ENCODE data around the gene SHC2. TPM values are rescaled to one million over a fixed set of nuclear protein-coding genes. Genes with fewer than 3 reads are reported as not detected.

The SHC2 gene
- total and polyA plus RNA-seq, 9 of the 15 experiments (the other 6 are each of a cell fraction or from before 2014, with no cell fraction given) = 0.14 to 0.36 (median 0.17) TPM; not detected in 5

- TF ChIP-seq GTF3C2 (IDR thresholded peaks at IDR 0.05; ENCODE audit: borderline replicate concordance, extremely low read depth, insufficient read length) = no peak
- TF ChIP-seq, protein P1, sequence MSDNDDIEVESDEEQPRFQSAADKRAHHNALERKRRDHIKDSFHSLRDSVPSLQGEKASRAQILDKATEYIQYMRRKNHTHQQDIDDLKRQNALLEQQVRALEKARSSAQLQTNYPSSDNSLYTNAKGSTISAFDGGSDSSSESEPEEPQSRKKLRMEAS (CRISPR knock-in tag; IDR thresholded peaks at IDR 0.05) = 0 out of 2 replicates have a peak, but pooled peaks have one; percentile 28
- TF ChIP-seq MBD1 (CRISPR knock-in tag; IDR thresholded peaks at IDR 0.05) = peak; percentile 59; the same call in 1 of the 2 replicates
- TF ChIP-seq MGA (IDR thresholded peaks at IDR 0.05) = peak; percentile 94
- no peak for TF ChIP-seq RBM34 (IDR thresholded peaks at IDR 0.05; ENCODE audit: borderline replicate concordance, insufficient read depth, low read length)
- no peak for TF ChIP-seq BRD4 (IDR thresholded peaks at IDR 0.05)
- TF ChIP-seq E2F3 (CRISPR knock-in tag; IDR thresholded peaks at IDR 0.05) = peak; percentile 52; the same call in 1 of the 2 replicates
- no peak for TF ChIP-seq C11orf30 (IDR thresholded peaks at IDR 0.05; ENCODE audit: low read depth)
- TF ChIP-seq ZNF668 (CRISPR knock-in tag; IDR thresholded peaks at IDR 0.05) = no peak
- no peak for TF ChIP-seq SRSF1 (IDR thresholded peaks at IDR 0.05; ENCODE audit: low read depth, low read length)
- TF ChIP-seq ZC3H4 (CRISPR knock-in tag; IDR thresholded peaks at IDR 0.05; ENCODE audit: borderline replicate concordance) = no peak
Observed at GRCh38 chr19:491146-491741, 30.4 kb upstream of the SHC2 start (continued).

All from K562 (cell line).